IPS DF 6.9 (cell line): Measurements from ENCODE around the gene SYF2.

Source experiments
- DNase-seq: peaks from one replicate; pipeline ENCODE4 v3.0.0-alpha.2; 2013; ENCODE audit warnings: low read depth, low spot score
- H3K27ac ChIP-seq: one replicate; pipeline ENCODE4 v1.5.1; 2013; ENCODE audit warnings: low read length, control low read depth
- H3K27me3 ChIP-seq: 2 replicates; pipeline ENCODE4 v1.6.1; 2013; ENCODE audit warnings: mild to moderate bottlenecking, low read length; ENCODE audit not compliant: control insufficient read depth, insufficient read depth
- H3K36me3 ChIP-seq: 2 replicates; pipeline ENCODE4 v1.6.1; 2013; ENCODE audit warnings: low read length; ENCODE audit not compliant: control insufficient read depth, insufficient read depth
- H3K4me1 ChIP-seq: 2 replicates; pipeline ENCODE4 v1.6.1; 2013; ENCODE audit warnings: low read length; ENCODE audit not compliant: control insufficient read depth, insufficient read depth
- H3K4me3 ChIP-seq: 2 replicates; pipeline ENCODE4 v1.5.1; 2013; ENCODE audit warnings: mild to moderate bottlenecking, low read length
- H3K9me3 ChIP-seq: 2 replicates; pipeline ENCODE4 v1.6.1; 2013; ENCODE audit warnings: low read length, inconsistent platforms; ENCODE audit not compliant: control insufficient read depth, insufficient read depth
- WGBS: extraction: QIAGEN DNeasy Blood & Tissue Kit; methylation state at CpG from one replicate; pipeline ENCODE4 v1.1.7; 2013; ENCODE audit warnings: mixed read lengths, missing lambda C conversion rate; ENCODE audit not compliant: insufficient read length, insufficient coverage; 5-methylcytosine and 5-hydroxymethylcytosine counted together

SYF2 gene

GRCh38 chr1:25220666-25221065 is 11.6 kb downstream of the SYF2 start:
- WGBS = no CpG with 5 or more reads among the region's 3 CpGs
- no peak for DNase-seq
- no peak overlapping the region for H3K4me3 ChIP-seq
- H3K27me3 ChIP-seq = no peaks in the 10 kb centered on the region
- peaks cover 3% of the 10 kb centered on the region; the same call in 1 of the 2 replicates for H3K36me3 ChIP-seq
- no peaks in the 10 kb centered on the region for H3K9me3 ChIP-seq
- H3K27ac ChIP-seq = no peak overlapping the region
- H3K4me1 ChIP-seq = no peaks in the 10 kb centered on the region

- H3K36me3 ChIP-seq = peaks cover 3% of the 10 kb centered on the region; the same call in 1 of the 2 replicates
- no CpG with 5 or more reads among the region's 9 CpGs for WGBS
- no peaks in the 10 kb centered on the region for H3K27me3 ChIP-seq
- H3K4me1 ChIP-seq = no peaks in the 10 kb centered on the region
- H3K4me3 ChIP-seq = no peak overlapping the region
- no peaks in the 10 kb centered on the region for H3K9me3 ChIP-seq
- no peak for DNase-seq
- no peak overlapping the region for H3K27ac ChIP-seq
These were observed 12.5 kb downstream of the SYF2 start for GRCh38 chr1:25219661-25220251.

GRCh38 chr1:25217598-25218232 is 14.6 kb downstream of the SYF2 start:
- no peaks in the 10 kb centered on the region for H3K9me3 ChIP-seq
- H3K27me3 ChIP-seq = no peaks in the 10 kb centered on the region
- no peak overlapping the region for H3K4me3 ChIP-seq
- no peak overlapping the region for H3K27ac ChIP-seq
- WGBS = no CpG with 5 or more reads among the region's 8 CpGs
- no peak for DNase-seq
- H3K4me1 ChIP-seq = no peaks in the 10 kb centered on the region
- H3K36me3 ChIP-seq = peaks cover 2% of the 10 kb centered on the region; the same call in 1 of the 2 replicates

GRCh38 chr1:25217015-25217414 is 15.3 kb downstream of the SYF2 start:
- Histone ChIP-seq H3K27me3 (no peaks in the 10 kb centered on the region), H3K36me3 (no peaks in the 10 kb centered on the region), H3K27ac (no peak overlapping the region), H3K4me1 (no peaks in the 10 kb centered on the region), H3K9me3 (no peaks in the 10 kb centered on the region), H3K4me3 (no peak overlapping the region)
- DNase-seq = no peak
- no CpG with 5 or more reads among the region's 3 CpGs for WGBS

GRCh38 chr1:25216123-25216522 is 16.2 kb downstream of the SYF2 start:
- no CpG with 5 or more reads among the region's 4 CpGs for WGBS
- no peak for DNase-seq
- H3K27ac ChIP-seq = no peak overlapping the region
- H3K4me3 ChIP-seq = no peak overlapping the region
- no peaks in the 10 kb centered on the region for H3K36me3 ChIP-seq
- no peaks in the 10 kb centered on the region for H3K27me3 ChIP-seq
- no peaks in the 10 kb centered on the region for H3K4me1 ChIP-seq
- no peaks in the 10 kb centered on the region for H3K9me3 ChIP-seq

GRCh38 chr1:25212725-25213124 is 19.6 kb downstream of the SYF2 start:
- no peak overlapping the region for H3K4me3 ChIP-seq

GRCh38 chr1:25210728-25211127 is 21.6 kb downstream of the SYF2 start:
- no peak for DNase-seq
- Histone ChIP-seq H3K27me3 (no peaks in the 10 kb centered on the region), H3K4me1 (no peaks in the 10 kb centered on the region; the same call in 1 of the 2 replicates), H3K27ac (no peak overlapping the region), H3K36me3 (no peaks in the 10 kb centered on the region), H3K9me3 (no peaks in the 10 kb centered on the region), H3K4me3 (no peak overlapping the region)
- no CpG with 5 or more reads among the region's 3 CpGs for WGBS

More at GRCh38 chr1:25212725-25213124, 19.6 kb downstream of the SYF2 start:
- no CpG with 5 or more reads among the region's 5 CpGs for WGBS
- no peaks in the 10 kb centered on the region for H3K36me3 ChIP-seq
- no peaks in the 10 kb centered on the region for H3K9me3 ChIP-seq
- no peak for DNase-seq
- H3K27me3 ChIP-seq = no peaks in the 10 kb centered on the region
- no peaks in the 10 kb centered on the region for H3K4me1 ChIP-seq
- H3K27ac ChIP-seq = no peak overlapping the region

GRCh38 chr1:25209516-25209915 is 22.8 kb downstream of the SYF2 start:
- no peak for DNase-seq
- H3K27ac ChIP-seq = no peak overlapping the region
- WGBS = no CpG with 5 or more reads among the region's 4 CpGs
- H3K27me3 ChIP-seq = no peaks in the 10 kb centered on the region
- H3K36me3 ChIP-seq = no peaks in the 10 kb centered on the region
- H3K9me3 ChIP-seq = no peaks in the 10 kb centered on the region
- H3K4me1 ChIP-seq = no peaks in the 10 kb centered on the region; the same call in 1 of the 2 replicates
- no peak overlapping the region for H3K4me3 ChIP-seq

- WGBS = no CpG with 5 or more reads among the region's 2 CpGs
- Histone ChIP-seq H3K9me3 (no peaks in the 10 kb centered on the region), H3K36me3 (no peaks in the 10 kb centered on the region), H3K27ac (no peak overlapping the region), H3K27me3 (no peaks in the 10 kb centered on the region), H3K4me3 (no peak overlapping the region), H3K4me1 (no peaks in the 10 kb centered on the region; the same call in 1 of the 2 replicates)
- no peak for DNase-seq
These were observed 23.6 kb downstream of the SYF2 start for GRCh38 chr1:25208561-25209222.

GRCh38 chr1:25208092-25208491 is 24.2 kb downstream of the SYF2 start:
- DNase-seq = no peak
- Histone ChIP-seq H3K27me3 (no peaks in the 10 kb centered on the region), H3K4me1 (no peaks in the 10 kb centered on the region; the same call in 1 of the 2 replicates), H3K27ac (no peak overlapping the region), H3K4me3 (no peak overlapping the region), H3K36me3 (no peaks in the 10 kb centered on the region), H3K9me3 (no peaks in the 10 kb centered on the region)
- WGBS = no CpG with 5 or more reads among the region's 1 CpG
